Activated naive CD4-positive, alpha-beta T cell treated with anti-CD3 and anti-CD28 coated beads, Interleukin-2, amount 50 U/mL, for 16 hours (primary cell): ENCODE data around the gene NACA.

Experiments used
- DNase-seq: peaks from one replicate; pipeline ENCODE4 v3.0.0-alpha.2; 2020

Gene NACA

GRCh38 chr12:56687223-56688128 lies 37.6 kb downstream of the NACA start:
- peak; percentile 65 for DNase-seq

GRCh38 chr12:56684745-56685359 lies 40.2 kb downstream of the NACA start:
- DNase-seq: no peak

- no peak for DNase-seq
Measured at GRCh38 chr12:56682323-56682722, 42.8 kb downstream of the NACA start.

GRCh38 chr12:56679883-56680575 lies 45.1 kb downstream of the NACA start:
- no peak for DNase-seq

GRCh38 chr12:56678852-56679251 lies 46.2 kb downstream of the NACA start:
- DNase-seq: no peak

GRCh38 chr12:56677680-56678079 lies 47.4 kb downstream of the NACA start:
- no peak for DNase-seq

- DNase-seq: no peak
Measured at GRCh38 chr12:56676851-56677580, 48.1 kb downstream of the NACA start.

- no peak for DNase-seq
Measured at GRCh38 chr12:56671608-56672007, 53.5 kb downstream of the NACA start.

- DNase-seq: no peak
Measured at GRCh38 chr12:56670836-56671235, 54.3 kb downstream of the NACA start.

GRCh38 chr12:56668197-56668457 lies 57.0 kb downstream of the NACA start:
- DNase-seq: no peak
